K562 (cell line): ENCODE measurements around the gene PBX2. TPM values are rescaled to one million over a fixed set of nuclear protein-coding genes. Genes with fewer than 3 reads are reported as not detected.

Experiments
- C11orf30 ChIP-seq: fragments of 450-650 bp; IDR thresholded peaks from 2 replicates; pipeline ENCODE4 v1.6.1; 2016; ENCODE audit warnings: low read depth, mild to moderate bottlenecking
- CBFB ChIP-seq: sonication (generic); formaldehyde crosslinking; IDR thresholded peaks from 2 replicates; pipeline ENCODE4 v1.4.0; 2020; ENCODE audit warnings: mild to moderate bottlenecking, missing genetic modification reagents
- CHD2 ChIP-seq: IDR thresholded peaks from 2 replicates; pipeline ENCODE4 v1.6.1; 2011; ENCODE audit warnings: low read depth, low read length
- KDM1A ChIP-seq, 2 experiments: fragments of 450-650 bp; IDR thresholded peaks; 2 replicates each; pipeline ENCODE4 v1.6.1; 2016; ENCODE audit warnings: mild to moderate bottlenecking in 2 of 2
- KLF16 ChIP-seq: IDR thresholded peaks from 2 replicates; pipeline ENCODE4 v1.6.1; 2016; ENCODE audit warnings: antibody characterized with exemption
- MAFF ChIP-seq: IDR thresholded peaks from 2 replicates; pipeline ENCODE4 v1.6.1; 2012; ENCODE audit warnings: low read length, improper control_type of control experiment
- POLR2A ChIP-seq: fragments of 450-650 bp; conservative IDR thresholded peaks from 2 replicates; pipeline ENCODE4 v1.6.1; 2016
- POU5F1 ChIP-seq: fragments of 150-350 bp; IDR thresholded peaks from 2 replicates; pipeline ENCODE4 v1.6.1; 2014; ENCODE audit warnings: borderline replicate concordance, low read length, low read depth, mild to moderate bottlenecking; ENCODE audit not compliant: partially characterized antibody
- SIX5 ChIP-seq, 2 experiments: IDR thresholded peaks; 2 replicates each; pipeline ENCODE4 v1.6.1; 2011; ENCODE audit warnings: low read length in 2 of 2, borderline replicate concordance in 1 of 2, low read depth in 1 of 2, mild to moderate bottlenecking in 1 of 2, moderate library complexity in 1 of 2; ENCODE audit not compliant: insufficient read depth in 1 of 2
- TAF15 ChIP-seq: fragments of 200-400 bp; formaldehyde crosslinking; IDR thresholded peaks from 2 replicates; pipeline ENCODE4 v1.6.1; 2017; ENCODE audit warnings: mild to moderate bottlenecking, low read depth, low read length, moderate library complexity
- TOE1 ChIP-seq, 2 experiments: fragments of 450-650 bp in 1 of 2; sonication (generic) in 1 of 2; formaldehyde crosslinking in 1 of 2; IDR thresholded peaks; 2 replicates each; pipeline versions ENCODE4 v1.7.1 to v1.8.0; 2016 to 2022; ENCODE audit warnings: borderline replicate concordance in 2 of 2, mild to moderate bottlenecking in 2 of 2, antibody characterized with exemption in 1 of 2, inconsistent platforms in 1 of 2, low read depth in 1 of 2, missing genetic modification reagents in 1 of 2, moderate library complexity in 1 of 2
- ZKSCAN1 ChIP-seq: fragments of 150-350 bp; IDR thresholded peaks from 2 replicates; pipeline ENCODE4 v1.6.1; 2016; ENCODE audit warnings: low read depth, low read length
- ZNF263 ChIP-seq: sonication (generic); formaldehyde crosslinking; IDR thresholded peaks from 2 replicates; pipeline ENCODE4 v1.8.0; 2022; ENCODE audit warnings: mild to moderate bottlenecking, missing genetic modification reagents, borderline replicate concordance
- polyA plus RNA-seq, 8 experiments: library from polyadenylated mRNA; depleted of rRNA in 4 of 8; stranded (reverse) in 5 of 8; unstranded in 3 of 8; fragments of >200 nt; fragmentation: Nextera tagmentation in 2 of 8; fragmentation: Illumina TruSeq in 1 of 8; extraction: Ambion mirVana in 2 of 8; extraction: Trizol in 1 of 8; gene quantifications; 2 replicates each; pipeline versions ENCODE4 v1.2.1 to v1.2.3, GENCODE V29; 2011 to 2014; ENCODE audit warnings: inconsistent platforms in 1 of 8, missing spikeins in 1 of 8
- total RNA-seq, 7 experiments: library from RNA; depleted of rRNA in 6 of 7; stranded (reverse); fragments of >200 nt in 6 of 7; fragmentation: Illumina TruSeq in 2 of 7; extraction: Trizol in 2 of 7; gene quantifications; 2 replicates each; pipeline versions ENCODE4 v1.2.1 to v1.2.3, GENCODE V29; 2011 to 2021; ENCODE audit warnings: low replicate concordance in 1 of 7
- TF ChIP-seq, protein P1 (sequence below), 2 experiments: IDR thresholded peaks; 2 replicates each; pipeline ENCODE4 v1.6.1; 2011; ENCODE audit warnings: borderline replicate concordance in 1 of 2, control low read depth in 1 of 2, low read depth in 1 of 2, low read length in 1 of 2, mild to moderate bottlenecking in 1 of 2, mixed read lengths in 1 of 2, moderate library complexity in 1 of 2; ENCODE audit not compliant: insufficient read depth in 1 of 2, insufficient read length in 1 of 2, poor library complexity in 1 of 2, severe bottlenecking in 1 of 2; ENCODE audit errors: extremely low read depth in 1 of 2
- TF ChIP-seq, protein P2 (sequence below): fragments of 250-450 bp; sonication (Bioruptor Pico); IDR thresholded peaks from 2 replicates; pipeline ENCODE4 v1.5.1; 2021; ENCODE audit warnings: mild to moderate bottlenecking
- TF ChIP-seq, protein P3 (sequence below): sonication (generic); formaldehyde crosslinking; IDR thresholded peaks from 2 replicates; pipeline ENCODE4 v1.4.0; 2020; ENCODE audit warnings: mild to moderate bottlenecking, missing genetic modification reagents
- TF ChIP-seq, protein P4 (sequence below): fragments of 450-650 bp; formaldehyde crosslinking; IDR thresholded peaks from 2 replicates; pipeline ENCODE4 v1.4.0; 2022; ENCODE audit warnings: missing genetic modification characterization
- TF ChIP-seq, protein P5 (sequence below), 2 experiments: fragments of 200-800 bp in 1 of 2; sonication (Bioruptor generic) in 1 of 2; sonication (generic) in 1 of 2; formaldehyde crosslinking in 1 of 2; IDR thresholded peaks in 1 of 2; conservative IDR thresholded peaks in 1 of 2; 2 replicates each; pipeline versions ENCODE4 v1.5.0 to v1.6.1; 2016 to 2020; ENCODE audit warnings: missing compliant biosample characterization in 1 of 2, missing genetic modification characterization in 1 of 2, missing genetic modification reagents in 1 of 2

Gene PBX2
- total and polyA plus RNA-seq, 9 of the 15 experiments (the other 6 are each of a cell fraction or from before 2014, with no cell fraction given): 1.9 to 134 (median 62.5) TPM

DNA sequence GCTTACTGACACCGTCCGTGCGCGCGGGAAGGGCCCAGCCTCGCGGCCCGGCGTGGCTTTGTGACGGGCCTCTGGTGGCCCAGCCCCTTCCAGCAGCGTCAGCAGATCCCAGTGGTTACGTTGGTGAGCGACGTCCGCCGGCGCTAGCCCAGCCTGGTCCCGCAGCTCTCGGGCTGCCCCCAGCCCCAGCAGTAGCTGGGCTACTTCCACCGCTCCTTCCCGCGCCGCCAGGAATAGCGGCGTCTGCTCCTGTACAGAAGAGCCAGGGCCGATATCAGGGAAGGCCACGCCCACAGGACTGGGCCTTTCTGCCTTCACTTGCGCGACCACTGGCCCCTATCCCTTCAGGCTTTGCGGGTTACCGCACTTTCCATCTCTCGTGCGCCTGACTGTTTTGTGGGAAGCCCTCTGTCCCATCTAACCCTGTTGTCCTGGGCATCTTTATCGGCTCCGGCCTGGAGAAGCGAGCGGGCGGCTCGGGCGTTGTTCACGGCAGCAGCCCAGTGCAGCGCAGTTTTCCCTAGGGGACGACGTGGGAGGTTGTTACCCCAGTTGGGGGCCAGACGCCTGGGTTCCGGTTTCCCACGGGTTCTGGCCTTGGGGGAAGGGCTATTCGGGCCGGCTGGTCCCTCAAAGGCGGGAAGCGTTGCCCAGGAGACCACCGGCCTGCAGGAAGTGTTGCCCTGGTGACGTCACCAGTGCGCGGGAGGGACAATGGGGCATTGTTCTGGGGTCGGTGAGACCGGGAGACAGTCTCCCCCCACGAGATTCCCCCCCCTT, 6.1 kb upstream of the PBX2 start (continued):
- TF ChIP-seq, protein P1, sequence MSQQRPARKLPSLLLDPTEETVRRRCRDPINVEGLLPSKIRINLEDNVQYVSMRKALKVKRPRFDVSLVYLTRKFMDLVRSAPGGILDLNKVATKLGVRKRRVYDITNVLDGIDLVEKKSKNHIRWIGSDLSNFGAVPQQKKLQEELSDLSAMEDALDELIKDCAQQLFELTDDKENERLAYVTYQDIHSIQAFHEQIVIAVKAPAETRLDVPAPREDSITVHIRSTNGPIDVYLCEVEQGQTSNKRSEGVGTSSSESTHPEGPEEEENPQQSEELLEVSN (IDR thresholded peaks at IDR 0.05; ENCODE audit: borderline replicate concordance in 1 of 2, extremely low read depth in 1 of 2, insufficient read depth in 1 of 2, insufficient read length in 1 of 2, low read depth in 1 of 2, low read length in 1 of 2, poor library complexity in 1 of 2, severe bottlenecking in 1 of 2): peak; percentile 89 to 96
- TF ChIP-seq POU5F1 (no peak), ZNF263 (CRISPR knock-in tag) (no peak), CBFB (peak; percentile 87; the same call in 1 of the 2 replicates), KLF16 (peak; percentile 6; the same call in 1 of the 2 replicates), TOE1 (IDR thresholded peaks at IDR 0.05; ENCODE audit: borderline replicate concordance) (peak; percentile 75; the same call in 1 of the 2 replicates), TOE1 (CRISPR knock-in tag; IDR thresholded peaks at IDR 0.05; ENCODE audit: borderline replicate concordance, low read depth) (peak; percentile 80; the same call in 1 of the 2 replicates), TAF15 (no peak), CHD2 (peak; percentile 59), ZKSCAN1 (peak; percentile 12), C11orf30 (peak; percentile 99), MAFF (peak; percentile 31; the same call in 1 of the 2 replicates), POLR2A (peak; percentile 97), KDM1A (IDR thresholded peaks at IDR 0.05) (no peak), SIX5 (IDR thresholded peaks at IDR 0.05; ENCODE audit: borderline replicate concordance in 1 of 2, insufficient read depth in 1 of 2, low read depth in 1 of 2, low read length in 2 of 2) (0 out of 4 replicates have a peak, but pooled peaks of 1 of the 2 experiments have one; percentile 21)
- TF ChIP-seq, protein P2, sequence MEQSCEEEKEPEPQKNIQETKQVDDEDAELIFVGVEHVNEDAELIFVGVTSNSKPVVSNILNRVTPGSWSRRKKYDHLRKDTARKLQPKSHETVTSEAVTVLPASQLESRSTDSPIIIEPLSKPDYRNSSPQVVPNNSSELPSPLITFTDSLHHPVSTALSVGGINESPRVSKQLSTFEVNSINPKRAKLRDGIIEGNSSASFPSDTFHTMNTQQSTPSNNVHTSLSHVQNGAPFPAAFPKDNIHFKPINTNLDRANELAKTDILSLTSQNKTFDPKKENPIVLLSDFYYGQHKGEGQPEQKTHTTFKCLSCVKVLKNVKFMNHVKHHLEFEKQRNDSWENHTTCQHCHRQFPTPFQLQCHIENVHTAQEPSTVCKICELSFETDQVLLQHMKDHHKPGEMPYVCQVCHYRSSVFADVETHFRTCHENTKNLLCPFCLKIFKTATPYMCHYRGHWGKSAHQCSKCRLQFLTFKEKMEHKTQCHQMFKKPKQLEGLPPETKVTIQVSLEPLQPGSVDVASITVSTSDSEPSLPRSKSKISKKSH (CRISPR knock-in tag): no peak
- TF ChIP-seq, protein P3, sequence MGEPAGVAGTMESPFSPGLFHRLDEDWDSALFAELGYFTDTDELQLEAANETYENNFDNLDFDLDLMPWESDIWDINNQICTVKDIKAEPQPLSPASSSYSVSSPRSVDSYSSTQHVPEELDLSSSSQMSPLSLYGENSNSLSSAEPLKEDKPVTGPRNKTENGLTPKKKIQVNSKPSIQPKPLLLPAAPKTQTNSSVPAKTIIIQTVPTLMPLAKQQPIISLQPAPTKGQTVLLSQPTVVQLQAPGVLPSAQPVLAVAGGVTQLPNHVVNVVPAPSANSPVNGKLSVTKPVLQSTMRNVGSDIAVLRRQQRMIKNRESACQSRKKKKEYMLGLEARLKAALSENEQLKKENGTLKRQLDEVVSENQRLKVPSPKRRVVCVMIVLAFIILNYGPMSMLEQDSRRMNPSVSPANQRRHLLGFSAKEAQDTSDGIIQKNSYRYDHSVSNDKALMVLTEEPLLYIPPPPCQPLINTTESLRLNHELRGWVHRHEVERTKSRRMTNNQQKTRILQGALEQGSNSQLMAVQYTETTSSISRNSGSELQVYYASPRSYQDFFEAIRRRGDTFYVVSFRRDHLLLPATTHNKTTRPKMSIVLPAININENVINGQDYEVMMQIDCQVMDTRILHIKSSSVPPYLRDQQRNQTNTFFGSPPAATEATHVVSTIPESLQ (CRISPR knock-in tag): no peak
- TF ChIP-seq, protein P4, sequence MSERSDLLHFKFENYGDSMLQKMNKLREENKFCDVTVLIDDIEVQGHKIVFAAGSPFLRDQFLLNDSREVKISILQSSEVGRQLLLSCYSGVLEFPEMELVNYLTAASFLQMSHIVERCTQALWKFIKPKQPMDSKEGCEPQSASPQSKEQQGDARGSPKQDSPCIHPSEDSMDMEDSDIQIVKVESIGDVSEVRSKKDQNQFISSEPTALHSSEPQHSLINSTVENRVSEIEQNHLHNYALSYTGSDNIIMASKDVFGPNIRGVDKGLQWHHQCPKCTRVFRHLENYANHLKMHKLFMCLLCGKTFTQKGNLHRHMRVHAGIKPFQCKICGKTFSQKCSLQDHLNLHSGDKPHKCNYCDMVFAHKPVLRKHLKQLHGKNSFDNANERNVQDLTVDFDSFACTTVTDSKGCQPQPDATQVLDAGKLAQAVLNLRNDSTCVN: no peak
- TF ChIP-seq, protein P5, sequence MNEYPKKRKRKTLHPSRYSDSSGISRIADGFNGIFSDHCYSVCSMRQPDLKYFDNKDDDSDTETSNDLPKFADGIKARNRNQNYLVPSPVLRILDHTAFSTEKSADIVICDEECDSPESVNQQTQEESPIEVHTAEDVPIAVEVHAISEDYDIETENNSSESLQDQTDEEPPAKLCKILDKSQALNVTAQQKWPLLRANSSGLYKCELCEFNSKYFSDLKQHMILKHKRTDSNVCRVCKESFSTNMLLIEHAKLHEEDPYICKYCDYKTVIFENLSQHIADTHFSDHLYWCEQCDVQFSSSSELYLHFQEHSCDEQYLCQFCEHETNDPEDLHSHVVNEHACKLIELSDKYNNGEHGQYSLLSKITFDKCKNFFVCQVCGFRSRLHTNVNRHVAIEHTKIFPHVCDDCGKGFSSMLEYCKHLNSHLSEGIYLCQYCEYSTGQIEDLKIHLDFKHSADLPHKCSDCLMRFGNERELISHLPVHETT (CRISPR knock-in tag; conservative IDR thresholded peaks at IDR 0.05 in 1 of 2, IDR thresholded peaks at IDR 0.05 in 1 of 2): peak in 1 of 2 experiments; percentile 91; a peak in 2 of 4 replicates
